ENCODE results near the gene CARMIL1. TPM values are rescaled to one million over a fixed set of nuclear protein-coding genes. Genes with fewer than 3 reads are reported as not detected.

Gene CARMIL1
- total RNA-seq, 1 experiment from 2014 or later: 25.9 TPM

DNA sequence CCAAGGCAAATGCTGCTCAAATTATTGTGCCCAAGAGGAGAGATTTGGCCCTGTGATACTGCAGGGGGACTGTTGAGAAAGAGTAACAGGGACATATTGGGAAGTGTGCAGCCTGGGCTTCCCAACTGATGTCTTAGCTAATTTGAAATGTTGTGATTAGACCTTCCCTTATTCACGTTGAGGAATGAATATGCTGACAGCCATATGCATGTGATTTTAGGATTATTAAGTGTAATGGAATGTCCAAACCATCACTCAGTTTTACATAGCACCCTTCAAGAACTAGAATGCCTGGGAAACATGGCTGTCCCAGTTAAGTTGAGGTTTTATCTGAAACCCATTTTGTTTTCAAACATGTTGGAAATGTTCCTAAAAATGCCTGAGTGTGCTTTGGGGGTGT lies 81.4 kb downstream of the CARMIL1 start:
- no peak overlapping the region for H3K4me3 ChIP-seq (ENCODE audit: low read depth, low read length)
- intact Hi-C loops (cut with micrococcal nuclease; ENCODE audit: unreplicated experiment): no loop called here
- no TSS peak for BruUV-seq (replicated peaks)
- H3K27me3 ChIP-seq (replicated peaks; ENCODE audit: control insufficient read depth, insufficient read depth, low read length): no peaks in the 10 kb centered on the region
- POLR2A ChIA-PET: no interaction called here
- CTCF ChIA-PET: no interaction called here
- TF ChIP-seq, protein P1, sequence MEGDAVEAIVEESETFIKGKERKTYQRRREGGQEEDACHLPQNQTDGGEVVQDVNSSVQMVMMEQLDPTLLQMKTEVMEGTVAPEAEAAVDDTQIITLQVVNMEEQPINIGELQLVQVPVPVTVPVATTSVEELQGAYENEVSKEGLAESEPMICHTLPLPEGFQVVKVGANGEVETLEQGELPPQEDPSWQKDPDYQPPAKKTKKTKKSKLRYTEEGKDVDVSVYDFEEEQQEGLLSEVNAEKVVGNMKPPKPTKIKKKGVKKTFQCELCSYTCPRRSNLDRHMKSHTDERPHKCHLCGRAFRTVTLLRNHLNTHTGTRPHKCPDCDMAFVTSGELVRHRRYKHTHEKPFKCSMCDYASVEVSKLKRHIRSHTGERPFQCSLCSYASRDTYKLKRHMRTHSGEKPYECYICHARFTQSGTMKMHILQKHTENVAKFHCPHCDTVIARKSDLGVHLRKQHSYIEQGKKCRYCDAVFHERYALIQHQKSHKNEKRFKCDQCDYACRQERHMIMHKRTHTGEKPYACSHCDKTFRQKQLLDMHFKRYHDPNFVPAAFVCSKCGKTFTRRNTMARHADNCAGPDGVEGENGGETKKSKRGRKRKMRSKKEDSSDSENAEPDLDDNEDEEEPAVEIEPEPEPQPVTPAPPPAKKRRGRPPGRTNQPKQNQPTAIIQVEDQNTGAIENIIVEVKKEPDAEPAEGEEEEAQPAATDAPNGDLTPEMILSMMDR (IDR thresholded peaks at IDR 0.05; ENCODE audit: insufficient read depth in 1 of 2, low read depth in 1 of 2, low read length in 1 of 2, severe bottlenecking in 1 of 2, unreplicated experiment in 1 of 2): no peak
- H3K9me3 Mint-ChIP-seq (ENCODE audit: unreplicated experiment): no peaks in the 10 kb centered on the region
- no peaks in the 10 kb centered on the region for H3K9me3 ChIP-seq
- H3K36me3 ChIP-seq (ENCODE audit: control insufficient read depth, insufficient read depth, low read length): no peaks in the 10 kb centered on the region
- H3K4me3 Mint-ChIP-seq (ENCODE audit: unreplicated experiment): no peak overlapping the region
- no peak for DNase-seq
- H3K27me3 Mint-ChIP-seq (ENCODE audit: insufficient read depth, unreplicated experiment): no peaks in the 10 kb centered on the region
- peaks cover 13% of the 10 kb centered on the region; the same call in 1 of the 2 replicates for H3K4me1 ChIP-seq
- H3K36me3 Mint-ChIP-seq (ENCODE audit: insufficient read depth, unreplicated experiment): no peaks in the 10 kb centered on the region
- H3K27ac Mint-ChIP-seq (ENCODE audit: unreplicated experiment): no peak overlapping the region
- H3K4me1 Mint-ChIP-seq (ENCODE audit: low read depth, unreplicated experiment): peaks cover 4% of the 10 kb centered on the region

- POLR2A ChIA-PET: no interaction called here
- CTCF ChIA-PET: no interaction called here
- intact Hi-C loops (cut with micrococcal nuclease; ENCODE audit: unreplicated experiment): no loop called here
- Histone ChIP-seq H3K27me3 (replicated peaks; ENCODE audit: control insufficient read depth, insufficient read depth, low read length) (no peaks in the 10 kb centered on the region), H3K4me3 (ENCODE audit: low read depth, low read length) (no peak overlapping the region), H3K4me1 (peaks cover 13% of the 10 kb centered on the region; the same call in 1 of the 2 replicates), H3K9me3 (no peaks in the 10 kb centered on the region), H3K36me3 (ENCODE audit: control insufficient read depth, insufficient read depth, low read length) (no peaks in the 10 kb centered on the region)
- Mint-ChIP-seq H3K27me3 (ENCODE audit: insufficient read depth, unreplicated experiment) (no peaks in the 10 kb centered on the region), H3K9me3 (ENCODE audit: unreplicated experiment) (no peaks in the 10 kb centered on the region), H3K36me3 (ENCODE audit: insufficient read depth, unreplicated experiment) (no peaks in the 10 kb centered on the region), H3K27ac (ENCODE audit: unreplicated experiment) (no peak overlapping the region), H3K4me3 (ENCODE audit: unreplicated experiment) (no peak overlapping the region), H3K4me1 (ENCODE audit: low read depth, unreplicated experiment) (peaks cover 4% of the 10 kb centered on the region)
- BruUV-seq (replicated peaks): no TSS peak
- TF ChIP-seq, protein P1 (IDR thresholded peaks at IDR 0.05; ENCODE audit: insufficient read depth in 1 of 2, low read depth in 1 of 2, low read length in 1 of 2, severe bottlenecking in 1 of 2, unreplicated experiment in 1 of 2): no peak
- DNase-seq: no peak
Measured at GRCh38 chr6:25363427-25363826, 84.3 kb downstream of the CARMIL1 start.

GRCh38 chr6:25365154-25365553 lies 86.0 kb downstream of the CARMIL1 start:
- no peaks in the 10 kb centered on the region for H3K36me3 ChIP-seq (ENCODE audit: control insufficient read depth, insufficient read depth, low read length)
- Mint-ChIP-seq H3K27ac (ENCODE audit: unreplicated experiment) (no peak overlapping the region), H3K4me3 (ENCODE audit: unreplicated experiment) (no peak overlapping the region), H3K36me3 (ENCODE audit: insufficient read depth, unreplicated experiment) (no peaks in the 10 kb centered on the region), H3K27me3 (ENCODE audit: insufficient read depth, unreplicated experiment) (no peaks in the 10 kb centered on the region), H3K4me1 (ENCODE audit: low read depth, unreplicated experiment) (peaks cover 7% of the 10 kb centered on the region), H3K9me3 (ENCODE audit: unreplicated experiment) (no peaks in the 10 kb centered on the region)
- no peaks in the 10 kb centered on the region for H3K9me3 ChIP-seq
- TF ChIP-seq, protein P1 (IDR thresholded peaks at IDR 0.05; ENCODE audit: insufficient read depth in 1 of 2, low read depth in 1 of 2, low read length in 1 of 2, severe bottlenecking in 1 of 2, unreplicated experiment in 1 of 2): no peak
- intact Hi-C loops (cut with micrococcal nuclease; ENCODE audit: unreplicated experiment): no loop called here
- ChIA-PET POLR2A (no interaction called here), CTCF (no interaction called here)
- BruUV-seq (replicated peaks): no TSS peak
- no peaks in the 10 kb centered on the region for H3K27me3 ChIP-seq (replicated peaks; ENCODE audit: control insufficient read depth, insufficient read depth, low read length)
- H3K4me1 ChIP-seq: peaks cover 9% of the 10 kb centered on the region
- DNase-seq: no peak
- H3K4me3 ChIP-seq (ENCODE audit: low read depth, low read length): no peak overlapping the region

Data from Caco-2 (cell line).